HG03354 (cell line): ENCODE results near the gene CDH4.

Source experiments
- ATAC-seq: cut with Tn5 transposase; IDR thresholded peaks from one replicate; pipeline ENCODE4 v1.9.1; 2021; ENCODE audit warnings: mild to moderate bottlenecking; ENCODE audit not compliant: unreplicated experiment, poor library complexity, severe bottlenecking

CDH4 gene

GRCh38 chr20:61919239-61919638 lies 667.2 kb downstream of the CDH4 start:
- ATAC-seq, result no peak

- ATAC-seq, result no peak
Observed at GRCh38 chr20:61919675-61920365, 667.8 kb downstream of the CDH4 start.

GRCh38 chr20:61922411-61922810 lies 670.4 kb downstream of the CDH4 start:
- no peak for ATAC-seq

DNA sequence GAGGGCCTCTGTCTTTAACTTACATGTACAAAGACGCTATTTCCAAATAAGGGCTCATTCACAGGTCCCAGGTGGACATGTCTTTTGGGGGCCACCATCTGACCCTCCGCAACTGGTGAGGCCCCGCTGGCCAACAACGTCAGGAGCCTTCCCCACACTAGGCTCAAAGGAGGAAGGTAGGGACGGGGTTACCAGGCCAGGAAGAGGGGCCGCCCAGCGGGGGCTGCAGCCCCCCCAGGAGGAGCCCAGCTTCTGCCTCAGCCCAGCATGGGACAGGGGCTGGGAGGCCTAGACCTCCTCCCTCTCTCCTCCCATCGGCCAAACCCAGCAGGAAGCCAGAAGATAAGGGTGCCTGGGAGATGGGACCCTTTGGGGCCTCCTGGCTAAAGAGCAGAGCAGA lies 670.9 kb downstream of the CDH4 start:
- ATAC-seq, result no peak

DNA sequence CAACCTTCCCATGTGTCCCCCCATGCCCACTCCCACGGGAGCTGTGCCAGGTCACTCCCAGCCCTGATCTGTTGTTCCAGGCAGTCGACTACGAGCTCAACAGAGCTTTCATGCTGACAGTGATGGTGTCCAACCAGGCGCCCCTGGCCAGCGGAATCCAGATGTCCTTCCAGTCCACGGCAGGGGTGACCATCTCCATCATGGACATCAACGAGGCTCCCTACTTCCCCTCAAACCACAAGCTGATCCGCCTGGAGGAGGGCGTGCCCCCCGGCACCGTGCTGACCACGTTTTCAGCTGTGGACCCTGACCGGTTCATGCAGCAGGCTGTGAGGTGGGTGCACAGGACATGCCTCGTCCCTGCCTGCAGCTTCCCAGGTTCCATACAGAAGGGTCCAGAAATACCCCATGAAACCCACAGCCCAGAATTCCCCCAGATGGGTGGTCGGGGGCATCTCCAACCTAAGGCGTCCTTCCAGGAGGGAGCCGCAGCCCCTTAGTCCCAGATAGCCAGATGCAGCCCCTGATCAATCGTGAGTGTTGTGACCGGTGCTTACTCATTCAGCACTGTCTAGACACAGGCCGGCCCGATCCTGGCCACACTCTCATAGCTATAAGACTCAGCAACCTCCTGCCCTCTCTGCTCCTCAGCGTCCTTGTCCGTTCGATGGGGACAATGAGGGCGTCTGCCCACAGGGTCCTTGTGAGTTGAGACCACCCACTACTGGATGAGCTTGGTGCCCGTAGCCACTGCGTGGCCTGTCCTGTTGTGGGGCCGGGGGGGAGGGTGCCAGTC lies 671.5 kb downstream of the CDH4 start:
- no peak for ATAC-seq

DNA sequence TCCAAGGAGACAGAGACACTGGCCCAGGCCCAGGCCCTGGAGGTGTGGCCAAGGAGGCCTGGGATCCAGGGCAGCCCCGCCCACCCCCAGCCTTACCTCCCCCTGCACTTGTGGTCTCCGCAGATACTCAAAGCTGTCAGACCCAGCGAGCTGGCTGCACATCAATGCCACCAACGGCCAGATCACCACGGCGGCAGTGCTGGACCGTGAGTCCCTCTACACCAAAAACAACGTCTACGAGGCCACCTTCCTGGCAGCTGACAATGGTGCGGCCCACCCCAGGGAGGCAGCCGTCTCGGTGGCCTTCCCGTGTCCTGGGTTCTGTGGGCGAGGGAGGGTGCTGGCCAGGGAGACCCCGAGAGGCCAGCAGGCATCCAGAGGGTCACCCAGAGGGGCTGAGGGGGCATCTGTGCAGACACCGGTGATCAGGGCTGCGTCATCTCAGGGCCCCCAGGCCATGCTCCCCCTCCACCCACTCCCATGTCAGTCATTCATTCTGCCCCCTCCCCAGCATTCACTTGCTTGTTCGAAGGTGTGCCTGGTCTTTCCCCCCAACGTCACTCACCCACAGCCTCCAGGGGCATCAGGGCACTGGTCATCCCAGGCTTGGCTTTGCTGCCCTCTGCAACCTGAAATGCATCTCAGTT lies 672.3 kb downstream of the CDH4 start:
- no peak for ATAC-seq

- no peak for ATAC-seq
Observed at GRCh38 chr20:61924858-61925554, 672.9 kb downstream of the CDH4 start.

GRCh38 chr20:61925555-61926252 lies 673.6 kb downstream of the CDH4 start:
- ATAC-seq, result no peak

DNA sequence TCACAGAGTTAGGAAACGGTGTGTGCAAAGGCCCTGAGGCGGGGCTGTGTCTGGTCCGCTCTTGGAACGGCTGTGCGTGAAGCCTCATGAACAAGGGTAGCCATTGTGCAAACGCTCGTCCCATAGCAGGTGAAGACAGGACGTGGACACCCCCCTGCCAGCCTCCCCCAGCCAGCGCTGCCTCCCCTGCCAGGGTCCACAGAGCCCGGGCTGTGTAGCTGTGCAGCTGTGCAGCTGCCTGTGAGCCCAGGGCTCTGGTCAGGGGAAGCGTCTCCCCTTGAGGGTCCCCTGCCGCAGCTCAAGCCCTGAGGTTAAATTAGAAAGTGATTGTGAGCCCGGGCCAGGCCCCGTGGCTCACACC lies 674.2 kb downstream of the CDH4 start:
- ATAC-seq, result no peak

DNA sequence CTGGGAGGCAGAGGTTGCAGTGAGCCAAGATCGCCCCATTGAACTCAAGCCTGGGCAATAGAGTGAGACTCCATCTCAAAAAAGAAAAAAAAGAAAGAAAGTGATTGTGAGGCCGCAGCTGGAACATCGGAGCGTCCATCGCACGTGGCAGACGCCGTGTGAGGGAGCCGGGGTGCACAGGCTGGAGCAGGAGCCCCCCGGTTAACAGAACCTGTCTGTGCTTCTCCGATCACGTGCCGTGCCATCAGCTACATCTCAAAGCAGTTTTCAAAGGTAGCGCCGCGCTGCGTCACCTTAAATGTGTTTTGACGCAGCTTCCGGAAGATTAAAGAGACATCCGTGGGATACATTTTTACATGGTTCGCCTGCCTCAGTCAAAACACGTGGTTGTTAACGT lies 674.7 kb downstream of the CDH4 start:
- no peak for ATAC-seq

GRCh38 chr20:61927193-61927825 lies 675.2 kb downstream of the CDH4 start:
- no peak for ATAC-seq

DNA sequence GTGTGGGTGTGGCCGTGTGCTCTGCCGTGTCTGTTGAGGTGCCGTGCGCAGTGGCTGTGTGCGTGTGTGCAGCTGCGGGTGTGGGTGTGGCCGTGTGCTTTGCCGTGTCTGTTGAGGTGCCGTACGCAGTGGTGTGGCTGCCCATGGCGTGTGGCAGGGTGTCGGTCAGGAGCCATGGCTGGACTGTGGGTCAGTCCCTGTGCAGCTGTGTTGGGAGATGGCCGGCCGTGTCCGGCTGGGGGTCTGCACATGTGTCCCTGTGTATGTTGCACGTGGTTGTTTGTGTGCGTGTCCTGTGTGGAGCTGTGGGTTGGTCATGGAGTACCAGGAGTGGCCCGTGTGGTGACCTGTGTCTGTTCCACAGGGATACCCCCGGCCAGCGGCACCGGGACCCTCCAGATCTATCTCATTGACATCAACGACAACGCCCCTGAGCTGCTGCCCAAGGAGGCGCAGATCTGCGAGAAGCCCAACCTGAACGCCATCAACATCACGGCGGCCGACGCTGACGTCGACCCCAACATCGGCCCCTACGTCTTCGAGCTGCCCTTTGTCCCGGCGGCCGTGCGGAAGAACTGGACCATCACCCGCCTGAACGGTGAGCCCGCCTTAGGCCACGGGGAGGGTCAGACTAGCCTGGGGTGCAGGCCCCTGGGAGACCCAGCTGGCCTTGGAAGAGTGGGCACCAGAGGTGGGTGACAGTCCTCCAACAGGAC lies 675.9 kb downstream of the CDH4 start:
- no peak for ATAC-seq

- ATAC-seq, result no peak
Observed at GRCh38 chr20:61929561-61929960, 677.5 kb downstream of the CDH4 start.

DNA sequence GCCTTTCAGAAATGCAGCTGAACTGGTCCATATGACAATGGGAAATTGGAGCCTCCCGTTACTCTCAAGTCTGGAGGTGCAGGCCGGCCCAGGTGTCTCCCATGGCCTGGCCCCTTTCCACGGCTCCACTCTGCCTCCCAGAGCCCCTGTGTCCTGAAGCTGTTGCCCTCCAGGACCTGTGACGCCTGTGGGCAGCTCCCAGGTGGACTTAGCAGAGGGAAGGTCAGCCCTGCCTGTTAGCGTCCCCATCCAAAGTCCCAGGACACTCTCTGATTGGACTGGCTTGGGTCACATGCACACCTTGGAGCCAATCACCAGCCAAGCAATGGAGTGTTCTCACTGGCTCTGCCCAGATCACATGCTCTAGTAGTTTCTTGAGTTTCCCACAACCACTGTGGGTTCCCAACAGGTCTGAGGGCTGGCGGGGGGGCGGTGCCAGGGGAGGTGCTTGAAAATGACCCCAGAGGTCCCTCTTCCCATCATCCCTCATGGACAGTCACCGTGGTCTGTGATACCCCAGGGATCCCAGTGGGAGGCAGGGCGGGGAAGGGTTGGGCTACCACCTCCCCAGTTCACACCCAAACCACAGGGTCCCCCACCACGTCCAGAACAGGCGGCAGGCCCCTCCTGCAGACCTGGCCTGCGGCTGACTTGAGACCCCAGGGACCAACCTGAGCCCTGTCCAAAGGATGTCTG lies 678.1 kb downstream of the CDH4 start:
- no peak for ATAC-seq

DNA sequence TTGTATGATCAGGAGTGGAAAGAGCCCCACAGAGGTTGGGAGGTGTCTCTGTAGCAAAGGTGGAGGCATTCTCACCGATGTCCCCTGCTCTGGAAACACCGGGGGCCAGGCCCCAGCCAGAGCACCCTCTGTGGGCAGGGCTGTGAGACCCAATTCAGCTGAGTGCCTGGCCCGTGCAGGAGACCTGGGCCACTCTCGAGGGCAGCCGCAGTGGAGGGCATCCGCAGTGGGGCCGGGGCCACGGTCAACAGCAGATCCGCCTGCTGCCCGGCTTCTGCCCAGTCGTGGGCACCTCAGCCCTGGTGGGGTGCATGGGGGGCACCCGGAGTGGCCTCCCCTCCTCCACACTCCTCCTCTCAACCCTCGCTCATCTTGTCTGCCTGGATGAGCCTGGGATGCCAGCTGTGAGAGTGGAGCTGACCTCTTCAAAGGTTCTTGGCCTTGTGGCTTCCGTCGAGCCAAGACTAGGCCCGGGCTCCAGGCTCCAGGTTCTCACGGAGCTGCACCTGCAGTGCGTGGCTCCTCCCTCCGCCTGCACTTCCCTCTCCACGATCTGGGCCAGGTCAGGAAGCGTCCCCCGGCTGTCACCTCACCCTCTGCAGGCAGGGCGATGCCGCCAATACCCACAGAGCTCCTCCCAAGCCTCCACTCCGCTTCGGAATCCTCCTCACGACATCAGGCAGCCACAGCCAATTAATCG lies 678.9 kb downstream of the CDH4 start:
- no peak for ATAC-seq

DNA sequence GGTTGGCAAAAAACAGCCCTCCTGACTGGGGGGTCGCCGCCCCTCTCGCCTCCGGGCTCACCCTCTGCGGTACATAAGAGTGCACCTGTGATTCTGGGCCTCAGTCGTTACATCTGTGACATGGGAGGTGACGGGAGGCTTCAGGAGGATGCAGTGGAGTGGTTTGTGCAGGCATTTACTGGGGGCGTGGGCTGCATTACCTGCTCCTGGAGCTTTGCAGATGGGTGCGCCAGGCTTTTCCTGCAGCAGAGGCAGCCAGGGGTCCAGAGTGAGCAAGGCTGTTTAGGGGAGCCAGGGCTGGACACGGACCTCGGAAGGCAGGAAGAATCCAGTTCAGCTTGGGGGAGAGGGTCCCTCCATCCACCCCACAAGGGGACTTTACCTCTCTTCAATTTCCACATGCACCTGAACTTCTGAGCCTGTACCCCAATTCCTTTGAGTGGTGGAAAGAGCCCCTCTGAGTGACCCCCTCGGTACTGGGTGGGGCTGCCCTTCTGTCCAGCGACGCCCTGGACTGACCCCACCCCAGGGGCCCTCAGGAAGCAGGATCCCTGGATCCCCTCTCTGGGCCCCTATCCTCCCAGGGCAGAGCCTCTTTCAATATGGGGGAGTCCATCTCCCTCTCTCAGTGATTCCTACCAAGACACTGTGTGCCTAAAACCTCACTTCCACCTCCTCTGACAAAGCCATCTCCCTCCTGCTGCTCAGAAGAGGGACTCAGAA lies 679.6 kb downstream of the CDH4 start:
- ATAC-seq, result no peak

GRCh38 chr20:61932199-61932592 lies 680.1 kb downstream of the CDH4 start:
- no peak for ATAC-seq
